Esophagus squamous epithelium (tissue), 4 donors: ENCODE measurements around the gene DES.

Experiments used
- POLR2A ChIP-seq, 4 donors: fragments of 450-650 bp; IDR thresholded peaks; one replicate each; pipeline ENCODE4 v1.6.1; 2017; ENCODE audit warnings: antibody characterized with exemption in 4 of 4, mild to moderate bottlenecking in 4 of 4, moderate library complexity in 3 of 4
- TF ChIP-seq, protein P1 (sequence below), 6 experiments: fragments of 450-650 bp in 4 of 6; fragments of 200-600 bp in 2 of 6; sonication (generic) in 2 of 6; IDR thresholded peaks; one replicate each; pipeline ENCODE4 v1.5.1; 2016 to 2019; ENCODE audit warnings: antibody characterized with exemption in 6 of 6, mild to moderate bottlenecking in 4 of 6, moderate library complexity in 4 of 6

DNA sequence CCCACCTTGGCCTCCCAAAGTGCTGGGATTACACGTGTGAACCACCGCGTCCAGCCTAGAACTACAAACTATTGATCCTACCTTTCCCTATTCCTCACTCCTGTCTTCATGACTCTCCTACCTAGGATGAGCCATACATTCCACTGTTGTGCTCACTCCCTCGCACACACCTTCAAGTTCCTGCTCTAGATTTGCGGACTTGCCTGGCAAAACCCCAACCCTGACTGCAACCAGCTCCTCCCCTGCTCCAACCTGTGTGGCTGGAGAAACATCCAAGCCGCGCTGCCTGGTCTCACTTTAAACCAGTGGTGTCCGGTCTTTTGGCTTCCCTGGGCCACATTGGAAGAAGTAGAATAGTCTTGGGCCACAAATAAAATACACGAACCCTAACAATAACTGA is 25.4 kb upstream of the DES start:
- TF ChIP-seq, protein P1, sequence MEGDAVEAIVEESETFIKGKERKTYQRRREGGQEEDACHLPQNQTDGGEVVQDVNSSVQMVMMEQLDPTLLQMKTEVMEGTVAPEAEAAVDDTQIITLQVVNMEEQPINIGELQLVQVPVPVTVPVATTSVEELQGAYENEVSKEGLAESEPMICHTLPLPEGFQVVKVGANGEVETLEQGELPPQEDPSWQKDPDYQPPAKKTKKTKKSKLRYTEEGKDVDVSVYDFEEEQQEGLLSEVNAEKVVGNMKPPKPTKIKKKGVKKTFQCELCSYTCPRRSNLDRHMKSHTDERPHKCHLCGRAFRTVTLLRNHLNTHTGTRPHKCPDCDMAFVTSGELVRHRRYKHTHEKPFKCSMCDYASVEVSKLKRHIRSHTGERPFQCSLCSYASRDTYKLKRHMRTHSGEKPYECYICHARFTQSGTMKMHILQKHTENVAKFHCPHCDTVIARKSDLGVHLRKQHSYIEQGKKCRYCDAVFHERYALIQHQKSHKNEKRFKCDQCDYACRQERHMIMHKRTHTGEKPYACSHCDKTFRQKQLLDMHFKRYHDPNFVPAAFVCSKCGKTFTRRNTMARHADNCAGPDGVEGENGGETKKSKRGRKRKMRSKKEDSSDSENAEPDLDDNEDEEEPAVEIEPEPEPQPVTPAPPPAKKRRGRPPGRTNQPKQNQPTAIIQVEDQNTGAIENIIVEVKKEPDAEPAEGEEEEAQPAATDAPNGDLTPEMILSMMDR (IDR thresholded peaks at IDR 0.05) = no peak
- TF ChIP-seq POLR2A (IDR thresholded peaks at IDR 0.05) = no peak
